ENCODE data around the gene CELF1. TPM values are rescaled to one million over a fixed set of nuclear protein-coding genes. Genes with fewer than 3 reads are reported as not detected.
A peak's percentile ranks its signal among the peaks of the same experiment; 100 is the strongest.

The CELF1 gene
- total and polyA plus RNA-seq, 9 of the 15 experiments (the other 6 are each of a cell fraction or from before 2014, with no cell fraction given): 11.3 to 142 (median 77.4) TPM

GRCh38 chr11:47518212-47518964 lies 34.5 kb downstream of the CELF1 start (continued):
- TF ChIP-seq PBX2 (CRISPR knock-in tag; IDR thresholded peaks at IDR 0.05; ENCODE audit: low read depth) (no peak), PBX2 (tag; conservative IDR thresholded peaks at IDR 0.05; ENCODE audit: low read depth) (0 out of 2 replicates have a peak, but pooled peaks have one; percentile 5), CBFA2T3 (IDR thresholded peaks at IDR 0.05) (peak; percentile 74), SAFB (IDR thresholded peaks at IDR 0.05; ENCODE audit: borderline replicate concordance, low read depth, low read length) (no peak), ZHX1 (conservative IDR thresholded peaks at IDR 0.05; ENCODE audit: low read length) (no peak), ESRRA (IDR thresholded peaks at IDR 0.05; ENCODE audit: borderline replicate concordance, low read depth) (no peak)
